ENCODE measurements around the gene IL34. TPM values are rescaled to one million over a fixed set of nuclear protein-coding genes. Genes with fewer than 3 reads are reported as not detected.

The IL34 gene
- total and polyA plus RNA-seq, 2 of the 13 experiments (the other 11 are each of a cell fraction or from before 2014, with no cell fraction given), result 1.2 to 1.3 TPM

DNA sequence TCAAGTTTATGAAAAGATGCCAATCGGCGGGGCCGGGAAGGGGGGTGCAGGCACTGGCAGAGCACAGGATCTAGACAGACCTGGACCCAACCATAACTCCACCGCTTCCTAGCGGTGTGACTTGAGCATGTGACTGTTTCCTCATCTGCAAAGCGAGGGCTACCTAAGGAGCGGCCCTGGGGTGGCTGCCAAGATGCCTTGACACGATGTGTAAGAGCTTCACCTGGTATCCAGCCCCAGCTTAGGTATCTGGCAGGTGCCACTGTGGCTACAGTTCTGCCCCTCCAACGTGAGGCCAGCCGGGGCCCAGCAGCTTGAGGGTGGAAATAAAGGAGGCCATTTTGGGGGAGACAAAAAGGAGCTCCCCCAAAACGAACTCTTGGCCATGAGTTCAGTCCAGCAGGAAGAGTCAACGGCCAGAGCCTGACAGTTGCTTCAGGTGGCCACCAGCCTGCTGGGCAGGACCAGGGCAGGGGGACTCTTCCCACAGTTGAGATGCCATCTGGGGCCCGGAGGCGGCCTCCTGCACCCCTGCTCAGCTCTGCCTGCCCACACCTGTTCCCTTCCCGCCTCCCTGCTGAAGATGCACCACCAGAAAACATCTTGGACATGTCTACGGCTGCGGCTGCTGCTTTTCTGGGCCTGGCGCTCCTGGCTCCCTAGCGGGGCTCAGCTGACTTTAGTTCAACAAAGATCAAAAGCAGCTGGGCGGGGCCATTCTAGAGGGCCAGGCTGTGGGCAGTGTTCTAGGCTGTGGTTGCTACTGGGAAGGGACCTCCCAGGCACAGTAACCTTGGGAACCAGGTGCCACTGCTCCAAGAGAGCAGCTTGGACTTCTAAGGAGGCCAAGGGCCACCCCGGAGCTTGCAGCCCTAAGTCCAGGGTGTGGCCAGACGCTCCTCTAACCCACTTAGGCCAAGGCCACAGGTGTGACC is 42.9 kb downstream of the IL34 start (continued):
- TF ChIP-seq ZNF704 (CRISPR knock-in tag; IDR thresholded peaks at IDR 0.05; ENCODE audit: borderline replicate concordance) (no peak), PRMT3 (CRISPR knock-in tag; IDR thresholded peaks at IDR 0.05; ENCODE audit: borderline replicate concordance, low read depth) (no peak), ISL2 (CRISPR knock-in tag; IDR thresholded peaks at IDR 0.05) (peak; percentile 52; the same call in 1 of the 2 replicates), ZMYM3 (CRISPR knock-in tag; IDR thresholded peaks at IDR 0.05) (no peak), ZNF580 (CRISPR knock-in tag; IDR thresholded peaks at IDR 0.05; ENCODE audit: borderline replicate concordance, low read depth) (peak; percentile 40; the same call in 1 of the 2 replicates), NCOR1 (IDR thresholded peaks at IDR 0.05; ENCODE audit: borderline replicate concordance, low read length) (no peak), AKAP8 (CRISPR knock-in tag; IDR thresholded peaks at IDR 0.05) (no peak), ZNF430 (CRISPR knock-in tag; IDR thresholded peaks at IDR 0.05) (no peak; the same call in 1 of the 2 replicates), CBFB (CRISPR knock-in tag; IDR thresholded peaks at IDR 0.05) (no peak), ZNF230 (CRISPR knock-in tag; IDR thresholded peaks at IDR 0.05) (no peak; the same call in 1 of the 2 replicates), NR0B2 (CRISPR knock-in tag; IDR thresholded peaks at IDR 0.05) (no peak), SMARCE1 (IDR thresholded peaks at IDR 0.05; ENCODE audit: borderline replicate concordance) (no peak), TRIM24 (CRISPR knock-in tag; IDR thresholded peaks at IDR 0.05) (no peak), FOXK1 (CRISPR knock-in tag; IDR thresholded peaks at IDR 0.05; ENCODE audit: borderline replicate concordance, low read depth) (no peak; the same call in 1 of the 2 replicates), CENPX (CRISPR knock-in tag; IDR thresholded peaks at IDR 0.05) (no peak), FIP1L1 (IDR thresholded peaks at IDR 0.05; ENCODE audit: borderline replicate concordance, insufficient read depth, low read depth, low read length) (no peak), NR2F2 (IDR thresholded peaks at IDR 0.05; ENCODE audit: borderline replicate concordance, low read depth) (no peak), CHD4 (IDR thresholded peaks at IDR 0.05; ENCODE audit: borderline replicate concordance, low read length) (no peak), SALL2 (CRISPR knock-in tag; IDR thresholded peaks at IDR 0.05) (0 out of 2 replicates have a peak, but pooled peaks have one; percentile 63), MAFG (CRISPR knock-in tag; IDR thresholded peaks at IDR 0.05) (no peak), ZNF550 (CRISPR knock-in tag; IDR thresholded peaks at IDR 0.05; ENCODE audit: borderline replicate concordance) (no peak), CBX2 (IDR thresholded peaks at IDR 0.05; ENCODE audit: low read depth, low read length) (no peak), CBX2 (CRISPR knock-in tag; IDR thresholded peaks at IDR 0.05; ENCODE audit: low read depth) (no peak), ZFP37 (CRISPR knock-in tag; IDR thresholded peaks at IDR 0.05; ENCODE audit: borderline replicate concordance) (no peak)
- TF ChIP-seq, protein P1, sequence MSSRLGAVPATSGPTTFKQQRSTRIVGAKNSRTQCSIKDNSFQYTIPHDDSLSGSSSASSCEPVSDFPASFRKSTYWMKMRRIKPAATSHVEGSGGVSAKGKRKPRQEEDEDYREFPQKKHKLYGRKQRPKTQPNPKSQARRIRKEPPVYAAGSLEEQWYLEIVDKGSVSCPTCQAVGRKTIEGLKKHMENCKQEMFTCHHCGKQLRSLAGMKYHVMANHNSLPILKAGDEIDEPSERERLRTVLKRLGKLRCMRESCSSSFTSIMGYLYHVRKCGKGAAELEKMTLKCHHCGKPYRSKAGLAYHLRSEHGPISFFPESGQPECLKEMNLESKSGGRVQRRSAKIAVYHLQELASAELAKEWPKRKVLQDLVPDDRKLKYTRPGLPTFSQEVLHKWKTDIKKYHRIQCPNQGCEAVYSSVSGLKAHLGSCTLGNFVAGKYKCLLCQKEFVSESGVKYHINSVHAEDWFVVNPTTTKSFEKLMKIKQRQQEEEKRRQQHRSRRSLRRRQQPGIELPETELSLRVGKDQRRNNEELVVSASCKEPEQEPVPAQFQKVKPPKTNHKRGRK (CRISPR knock-in tag; IDR thresholded peaks at IDR 0.05), result no peak
- TF ChIP-seq, protein P2, sequence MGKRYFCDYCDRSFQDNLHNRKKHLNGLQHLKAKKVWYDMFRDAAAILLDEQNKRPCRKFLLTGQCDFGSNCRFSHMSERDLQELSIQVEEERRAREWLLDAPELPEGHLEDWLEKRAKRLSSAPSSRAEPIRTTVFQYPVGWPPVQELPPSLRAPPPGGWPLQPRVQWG (CRISPR knock-in tag; IDR thresholded peaks at IDR 0.05; ENCODE audit: borderline replicate concordance, low read depth), result no peak
